H1 (cell line): ENCODE results near the gene CDRT15. TPM values are rescaled to one million over a fixed set of nuclear protein-coding genes. Genes with fewer than 3 reads are reported as not detected.

ENCODE experiments used
- CTCF ChIA-PET: fragments of 300-600 bp; sonication (Branson Sonifier 250); formaldehyde crosslinking; loops from one replicate; lab custom pipeline; 2021; ENCODE audit not compliant: partially characterized antibody; lab: Charles Lee
- POLR2A ChIA-PET: fragments of 300-600 bp; sonication (Branson Sonifier 250); formaldehyde crosslinking; loops from one replicate; lab custom pipeline; 2021; ENCODE audit warnings: inconsistent platforms; ENCODE audit not compliant: partially characterized antibody; lab: Charles Lee
- DNase-seq, 2 experiments: peaks; one replicate each; pipeline versions ENCODE4 v3.0.0 to v3.0.0-alpha.2; 2010 to 2022; ENCODE audit warnings: low spot score in 2 of 2, low read depth in 1 of 2, mixed read lengths in 1 of 2
- FAIRE-seq: peaks from 2 replicates; lab custom pipeline; 2011; peaks lifted over from hg19 to GRCh38; lab: Jason Lieb, UNC
- H2AFZ ChIP-seq: 2 replicates; pipeline ENCODE4 v1.8.1; 2012; ENCODE audit warnings: low read length, inconsistent platforms
- H2AK5ac ChIP-seq: 2 replicates; pipeline ENCODE4 v1.6.1; 2013; ENCODE audit warnings: low read depth, low read length
- H2BK120ac ChIP-seq: replicated peaks from 2 replicates; pipeline ENCODE3; 2013; ENCODE audit warnings: low read depth, low read length, inconsistent platforms
- H2BK12ac ChIP-seq: 2 replicates; pipeline ENCODE4 v1.6.1; 2013; ENCODE audit warnings: low read depth, low read length
- H2BK15ac ChIP-seq: 2 replicates; pipeline ENCODE4 v1.6.1; 2013; ENCODE audit warnings: low read length
- H2BK20ac ChIP-seq: 2 replicates; pipeline ENCODE4 v1.6.1; 2013; ENCODE audit warnings: low read length
- H2BK5ac ChIP-seq: 2 replicates; pipeline ENCODE4 v1.6.1; 2013; ENCODE audit warnings: low read depth, low read length
- H3K14ac ChIP-seq: 2 replicates; pipeline ENCODE4 v1.6.1; 2013; ENCODE audit warnings: inconsistent platforms; ENCODE audit not compliant: insufficient read length
- H3K18ac ChIP-seq: 2 replicates; pipeline ENCODE4 v1.6.1; 2013; ENCODE audit warnings: low read length; ENCODE audit errors: extremely low read depth
- H3K23ac ChIP-seq: 2 replicates; pipeline ENCODE4 v1.6.1; 2013; ENCODE audit warnings: inconsistent platforms; ENCODE audit not compliant: insufficient read length
- H3K23me2 ChIP-seq: 2 replicates; pipeline ENCODE4 v1.6.1; 2013; ENCODE audit warnings: low read depth, low read length
- H3K27ac ChIP-seq: 2 replicates; pipeline ENCODE4 v1.6.1; 2011; ENCODE audit warnings: low read depth, low read length, inconsistent platforms
- H3K27me3 ChIP-seq, 4 experiments: replicated peaks in 1 of 4; 1 replicate in 1 of 4; 2 replicates in 3 of 4; pipeline versions ENCODE4 v1.6.1 to v1.8.1; 2011 to 2013; ENCODE audit warnings: low read length in 3 of 4, mild to moderate bottlenecking in 3 of 4, inconsistent platforms in 2 of 4, mixed read lengths in 2 of 4, moderate library complexity in 1 of 4; ENCODE audit not compliant: control insufficient read depth in 3 of 4, insufficient read depth in 3 of 4; ENCODE audit errors: extremely low read depth in 1 of 4
- H3K36me3 ChIP-seq, 4 experiments: 2 replicates each; pipeline versions ENCODE4 v1.6.1 to v1.8.1; 2011 to 2013; ENCODE audit warnings: mild to moderate bottlenecking in 4 of 4, low read length in 3 of 4, moderate library complexity in 2 of 4, control low read depth in 1 of 4, inconsistent platforms in 1 of 4; ENCODE audit not compliant: insufficient read depth in 4 of 4, control insufficient read depth in 2 of 4
- H3K4ac ChIP-seq: replicated peaks from 2 replicates; pipeline ENCODE3; 2013; ENCODE audit warnings: low read length, low read depth, mixed read lengths, inconsistent platforms; ENCODE audit not compliant: insufficient read length
- H3K4me1 ChIP-seq, 4 experiments: replicated peaks in 1 of 4; 1 replicate in 1 of 4; 2 replicates in 3 of 4; pipeline versions ENCODE4 v1.6.1 to v1.8.1; 2011 to 2013; ENCODE audit warnings: low read length in 3 of 4, inconsistent platforms in 2 of 4, mixed read lengths in 1 of 4; ENCODE audit not compliant: insufficient read depth in 4 of 4, control insufficient read depth in 3 of 4
- H3K4me2 ChIP-seq, 2 experiments: 2 replicates each; pipeline versions ENCODE4 v1.6.1 to v1.8.1; 2011 to 2013; ENCODE audit warnings: low read depth in 2 of 2, low read length in 2 of 2, control low read depth in 1 of 2, inconsistent platforms in 1 of 2, mild to moderate bottlenecking in 1 of 2; ENCODE audit not compliant: insufficient read depth in 1 of 2
- H3K4me3 ChIP-seq, 4 experiments: fragments of 200-600, 300-600 bp in 1 of 4; sonication (generic), shearing (Covaris generic), sonication (Bioruptor Twin) in 1 of 4; 2 replicates each; pipeline versions ENCODE4 v1.5.1 to v1.8.1; 2011 to 2016; ENCODE audit warnings: low read length in 4 of 4, low read depth in 3 of 4, control low read depth in 2 of 4, inconsistent platforms in 2 of 4, mild to moderate bottlenecking in 2 of 4, mixed read lengths in 1 of 4, moderate library complexity in 1 of 4; ENCODE audit not compliant: insufficient read depth in 2 of 4; ENCODE audit errors: extremely low read depth in 1 of 4
- H3K56ac ChIP-seq: replicated peaks from 2 replicates; pipeline ENCODE3; 2013; ENCODE audit warnings: low read depth, mild to moderate bottlenecking, mixed read lengths, low read length, inconsistent platforms; ENCODE audit not compliant: insufficient read length
- H3K79me1 ChIP-seq: 2 replicates; pipeline ENCODE4 v1.6.1; 2013; ENCODE audit warnings: low read depth, low read length, control low read depth
- H3K79me2 ChIP-seq, 2 experiments: 2 replicates each; pipeline versions ENCODE4 v1.6.1 to v1.8.1; 2012 to 2013; ENCODE audit warnings: low read length in 2 of 2, mild to moderate bottlenecking in 2 of 2, inconsistent platforms in 1 of 2; ENCODE audit not compliant: insufficient read depth in 2 of 2, control insufficient read depth in 1 of 2
- H3K9ac ChIP-seq, 4 experiments: replicated peaks in 1 of 4; 1 replicate in 1 of 4; 2 replicates in 3 of 4; pipeline versions ENCODE4 v1.6.1 to v1.8.1; 2011 to 2013; ENCODE audit warnings: low read depth in 3 of 4, low read length in 3 of 4, control low read depth in 2 of 4, mild to moderate bottlenecking in 2 of 4, moderate library complexity in 2 of 4, inconsistent platforms in 1 of 4; ENCODE audit errors: extremely low read depth in 1 of 4
- H3K9me3 ChIP-seq, 2 experiments: 2 replicates each; pipeline versions ENCODE4 v1.6.1 to v1.8.1; 2012 to 2013; ENCODE audit warnings: mild to moderate bottlenecking in 2 of 2, moderate library complexity in 2 of 2, control low read depth in 1 of 2, inconsistent platforms in 1 of 2, low read depth in 1 of 2, low read length in 1 of 2, mixed read lengths in 1 of 2; ENCODE audit not compliant: insufficient read depth in 2 of 2
- H4K20me1 ChIP-seq, 2 experiments: replicated peaks in 1 of 2; 2 replicates each; pipeline versions ENCODE3 to v1.8.1; 2011 to 2013; ENCODE audit warnings: inconsistent platforms in 2 of 2, low read length in 2 of 2, mild to moderate bottlenecking in 1 of 2; ENCODE audit not compliant: insufficient read depth in 2 of 2, control insufficient read depth in 1 of 2
- H4K5ac ChIP-seq: 2 replicates; pipeline ENCODE4 v1.6.1; 2013; ENCODE audit warnings: low read length, low read depth, mixed read lengths, inconsistent platforms; ENCODE audit not compliant: insufficient read length
- H4K8ac ChIP-seq: 2 replicates; pipeline ENCODE4 v1.8.0; 2013; ENCODE audit warnings: mild to moderate bottlenecking, moderate library complexity, low read length, inconsistent platforms; ENCODE audit not compliant: insufficient read depth; ENCODE audit errors: extremely low read depth
- H4K91ac ChIP-seq: replicated peaks from 2 replicates; pipeline ENCODE3; 2013; ENCODE audit warnings: low read length, mixed read lengths, inconsistent platforms; ENCODE audit not compliant: insufficient read length
- CBX5 ChIP-seq: fragments of 300-800, 300-1000 bp; sonication (generic); IDR thresholded peaks from 2 replicates; pipeline ENCODE4 v1.7.1; 2016; ENCODE audit warnings: antibody characterized with exemption, low read length, low read depth
- RFX5 ChIP-seq: IDR thresholded peaks from 2 replicates; pipeline ENCODE4 v1.6.1; 2011; ENCODE audit warnings: low read depth, low read length, improper control_type of control experiment, borderline replicate concordance
- TEAD4 ChIP-seq: IDR thresholded peaks from 2 replicates; pipeline ENCODE4 v1.6.1; 2012; ENCODE audit warnings: low read depth, low read length, inconsistent platforms, mixed read lengths
- WGBS, 2 experiments: shearing (Covaris generic) in 1 of 2; methylation state at CpG; one replicate each; pipeline versions ENCODE4 v1.1.6 to v1.1.7; 2013 to 2015; ENCODE audit warnings: low lambda C conversion rate in 2 of 2, mixed read lengths in 2 of 2, inconsistent platforms in 1 of 2, low coverage in 1 of 2, missing lambda C conversion rate in 1 of 2; ENCODE audit not compliant: insufficient replicate concordance in 2 of 2, insufficient coverage in 1 of 2, insufficient read length in 1 of 2; ENCODE audit errors: extremely low coverage in 1 of 2, missing lambda C conversion rate in 1 of 2; 5-methylcytosine and 5-hydroxymethylcytosine counted together
- polyA plus RNA-seq, 7 experiments: library from polyadenylated mRNA; depleted of rRNA in 3 of 7; stranded (reverse) in 5 of 7; unstranded in 2 of 7; fragments of >200 nt in 5 of 7; fragments of 200-250 nt in 2 of 7; gene quantifications; 1 replicate in 5 of 7; 2 replicates in 1 of 7; 4 replicates in 1 of 7; pipeline versions ENCODE4 v1.2.1 to v1.2.3, GENCODE V29; 2011 to 2013; ENCODE audit warnings: missing spikeins in 2 of 7, mixed read lengths in 2 of 7
- total RNA-seq: library from RNA; stranded (reverse); fragmentation: NEBNext Ultra II Directional; extraction: Animal tissue kit (Norgen Biotek cat#: 25700); gene quantifications from 2 replicates; pipeline ENCODE4 v1.2.1, GENCODE V29; 2021

CDRT15 gene
- total and polyA plus RNA-seq, 2 of the 8 experiments (the other 6 are each of a cell fraction or from before 2014, with no cell fraction given) = not detected

DNA sequence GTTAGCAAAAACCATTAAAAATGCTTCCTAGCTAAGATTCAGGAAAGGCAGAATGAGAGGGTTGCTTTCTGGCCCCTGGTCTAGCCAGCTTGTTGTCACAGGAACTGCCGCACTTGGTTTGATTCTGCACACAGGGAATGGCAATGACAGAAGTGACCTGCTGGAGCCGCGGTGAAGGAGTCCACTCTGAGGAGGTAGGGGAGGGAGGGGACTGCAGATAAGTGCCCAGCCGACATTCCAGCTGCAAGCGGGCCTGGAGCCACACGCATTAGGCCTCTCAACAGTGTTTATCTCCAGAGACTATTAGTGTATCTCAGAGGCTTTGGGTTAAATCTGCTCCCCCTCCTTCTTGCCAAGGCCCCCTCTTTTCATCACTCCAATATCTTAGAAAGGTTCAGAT is 38.6 kb downstream of the CDRT15 start:
- Histone ChIP-seq H3K23me2 (peaks cover 2% of the 10 kb centered on the region; the same call in 1 of the 2 replicates), H3K9ac (no peak overlapping the region), H4K91ac (no peak overlapping the region), H3K23ac (no peak overlapping the region), H3K18ac (no peak overlapping the region), H3K56ac (no peak overlapping the region), H2BK12ac (no peak overlapping the region), H2AK5ac (no peak overlapping the region), H4K20me1 (no peaks in the 10 kb centered on the region), H3K27ac (no peak overlapping the region), H3K36me3 (no peaks in the 10 kb centered on the region; a peak in 1 of 8 replicates), H3K9me3 (no peaks in the 10 kb centered on the region), H3K4me3 (no peak overlapping the region), H2AFZ (no peak overlapping the region), H3K4me1 (no peaks in the 10 kb centered on the region; a peak in 1 of 7 replicates), H3K4me2 (no peak overlapping the region), H2BK15ac (no peak overlapping the region), H3K79me2 (no peaks in the 10 kb centered on the region), H2BK120ac (no peak overlapping the region), H3K79me1 (no peaks in the 10 kb centered on the region), H2BK20ac (no peak overlapping the region), H3K14ac (no peak overlapping the region), H3K4ac (no peak overlapping the region), H2BK5ac (no peak overlapping the region), H4K5ac (no peak overlapping the region), H4K8ac (no peak overlapping the region), H3K27me3 (no peaks in the 10 kb centered on the region)
- ChIA-PET CTCF (interaction anchor here (0.7 to 3.0 kb wide), 4 partner anchors 9 to 1166 kb away, joined by 3 to 8 read pairs (median 4); partner anchors contain the start of gene HS3ST3B1), POLR2A (no interaction called here)
- no peak for FAIRE-seq
- WGBS, 2 experiments = 58% methylated on average over 6 of the region's 6 CpGs; no CpG with 5 or more reads in 1 of the 2 experiments
- DNase-seq = no peak
- TF ChIP-seq CBX5 = no peak
- TF ChIP-seq RFX5 = no peak
- TF ChIP-seq TEAD4 = peak; percentile 36; the same call in 1 of the 2 replicates
